Upper lobe of right lung (tissue), 1 donor: ENCODE measurements around the gene NET1. TPM values are rescaled to one million over a fixed set of nuclear protein-coding genes. Genes with fewer than 3 reads are reported as not detected.

Experiments used
- ATAC-seq: fragments of 200-7000 bp; cut with Tn5 transposase; one replicate; pipeline ENCODE4 v1.9.1; 2020; ENCODE audit warnings: mild to moderate bottlenecking, moderate library complexity
- DNase-seq: peaks from one replicate; pipeline ENCODE4 v3.0.0-alpha.2; 2020
- H3K27ac ChIP-seq: fragments of 200-600 bp; one replicate; pipeline ENCODE4 v1.8.0; 2022
- H3K27me3 ChIP-seq: fragments of 200-600 bp; one replicate; pipeline ENCODE4 v1.8.0; 2022; ENCODE audit warnings: mild to moderate bottlenecking
- H3K36me3 ChIP-seq: fragments of 200-600 bp; one replicate; pipeline ENCODE4 v1.8.0; 2022
- H3K4me1 ChIP-seq: fragments of 200-600 bp; one replicate; pipeline ENCODE4 v1.8.0; 2022
- H3K4me3 ChIP-seq: fragments of 200-600 bp; one replicate; pipeline ENCODE4 v1.8.0; 2022; ENCODE audit warnings: mild to moderate bottlenecking
- H3K9me3 ChIP-seq: fragments of 200-600 bp; one replicate; pipeline ENCODE4 v1.8.0; 2022
- CTCF ChIP-seq: fragments of 200-600 bp; IDR thresholded peaks from one replicate; pipeline ENCODE4 v1.8.0; 2022; ENCODE audit warnings: antibody characterized with exemption
- intact Hi-C: fragments of 100-400 bp; cut with DNase I; formaldehyde crosslinking; loops from one replicate; pipeline ENCODE4 v1.11.0; 2022
- total RNA-seq: library from RNA; stranded (reverse); fragmentation: NEBNext Ultra II Directional; extraction: Animal tissue kit (Norgen Biotek cat#: 25700); gene quantifications from one replicate; pipeline ENCODE4 v1.2.1, GENCODE V29; 2021
- donor health status: DM: no; HTN: yes; CAD: no; lungs with severe emphysema.

NET1 gene
- total RNA-seq, 1 donor from 2014 or later = 42.8 TPM

DNA sequence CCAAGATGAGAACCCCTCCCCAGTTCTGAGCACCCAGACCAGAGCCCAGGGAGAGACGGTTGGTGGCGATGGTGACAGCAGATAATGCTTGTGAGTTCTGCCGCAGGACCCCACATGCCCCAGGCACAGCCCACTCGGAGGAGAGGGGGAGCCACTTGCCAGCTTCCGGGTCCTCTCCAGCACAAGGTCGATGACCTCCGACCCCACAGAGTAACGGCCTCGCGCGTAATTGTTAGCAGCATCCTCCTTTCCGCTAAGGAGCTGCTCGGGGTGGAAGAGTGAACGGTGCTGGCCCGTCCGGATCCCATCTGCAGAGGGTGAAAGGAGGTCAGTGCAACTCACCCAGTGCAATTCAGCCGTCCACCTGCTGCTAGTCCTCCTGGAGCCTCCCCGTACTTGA, 17.2 kb upstream of the NET1 start:
- peaks cover 17% of the 10 kb centered on the region for H3K9me3 ChIP-seq
- H3K36me3 ChIP-seq = no peaks in the 10 kb centered on the region
- H3K4me3 ChIP-seq = no peak overlapping the region
- no peak for ATAC-seq
- intact Hi-C loops = no loop called here
- DNase-seq = no peak
- no peak overlapping the region for H3K27ac ChIP-seq
- no peaks in the 10 kb centered on the region for H3K27me3 ChIP-seq
- H3K4me1 ChIP-seq = no peaks in the 10 kb centered on the region
- TF ChIP-seq CTCF = no peak

DNA sequence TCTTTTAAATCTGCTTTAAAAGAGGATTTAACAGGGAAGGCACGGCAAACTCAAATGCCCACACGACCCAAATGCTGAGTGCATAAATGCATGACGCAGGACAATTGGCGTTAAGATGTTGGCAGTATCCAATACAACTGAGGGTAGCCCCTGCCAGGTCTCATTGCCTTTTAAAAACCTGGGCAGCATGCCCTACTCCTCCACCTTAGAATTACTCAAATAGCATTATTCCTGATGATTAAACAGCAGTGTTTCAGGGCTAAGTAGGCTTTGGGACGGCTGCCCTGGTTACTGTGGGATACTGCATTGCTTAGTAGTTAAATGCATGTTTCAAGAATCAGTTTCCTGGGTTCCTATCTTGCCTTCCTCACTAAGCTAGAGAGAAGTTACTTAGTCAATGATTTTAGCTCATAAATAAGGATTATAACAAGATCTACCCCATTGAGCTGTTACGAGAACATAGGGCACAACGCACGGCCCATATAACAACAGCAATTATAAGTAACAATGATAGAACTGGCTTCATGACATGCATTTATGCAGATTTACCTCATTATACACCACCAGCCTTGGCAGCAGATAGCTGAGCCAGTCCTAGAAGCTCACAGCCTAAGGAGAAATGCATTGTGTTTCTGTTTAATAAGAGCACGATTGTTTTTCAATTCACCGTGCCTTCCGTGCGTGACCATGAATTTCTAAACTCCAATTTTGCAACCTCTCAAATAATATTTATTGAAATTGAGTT, 15.6 kb upstream of the NET1 start:
- intact Hi-C loops = no loop called here
- DNase-seq = no peak
- H3K36me3 ChIP-seq = no peaks in the 10 kb centered on the region
- no peak overlapping the region for H3K27ac ChIP-seq
- no peak for ATAC-seq
- H3K4me3 ChIP-seq = no peak overlapping the region
- TF ChIP-seq CTCF = no peak
- no peaks in the 10 kb centered on the region for H3K27me3 ChIP-seq
- H3K9me3 ChIP-seq = peaks cover under 1% of the 10 kb centered on the region
- H3K4me1 ChIP-seq = no peaks in the 10 kb centered on the region

GRCh38 chr10:5399332-5399731, 13.0 kb upstream of the NET1 start:
- H3K9me3 ChIP-seq = no peaks in the 10 kb centered on the region
- no peaks in the 10 kb centered on the region for H3K4me1 ChIP-seq
- intact Hi-C loops = no loop called here
- no peak overlapping the region for H3K27ac ChIP-seq
- no peak overlapping the region for H3K4me3 ChIP-seq
- no peaks in the 10 kb centered on the region for H3K27me3 ChIP-seq
- no peak for DNase-seq
- no peak for TF ChIP-seq CTCF
- no peaks in the 10 kb centered on the region for H3K36me3 ChIP-seq
- no peak for ATAC-seq

- intact Hi-C loops = no loop called here
- DNase-seq (no peak), ATAC-seq (no peak)
- TF ChIP-seq CTCF = no peak
- no peaks in the 10 kb centered on the region for H3K36me3 ChIP-seq
- no peak overlapping the region for H3K4me3 ChIP-seq
- no peaks in the 10 kb centered on the region for H3K27me3 ChIP-seq
- H3K27ac ChIP-seq = no peak overlapping the region
- H3K9me3 ChIP-seq = no peaks in the 10 kb centered on the region
- no peaks in the 10 kb centered on the region for H3K4me1 ChIP-seq
Observed at GRCh38 chr10:5400468-5401240, 11.7 kb upstream of the NET1 start.

GRCh38 chr10:5402798-5403197, 9.6 kb upstream of the NET1 start:
- Histone ChIP-seq H3K27me3 (no peaks in the 10 kb centered on the region), H3K36me3 (no peaks in the 10 kb centered on the region), H3K4me1 (no peaks in the 10 kb centered on the region), H3K4me3 (no peak overlapping the region), H3K27ac (no peak overlapping the region), H3K9me3 (no peaks in the 10 kb centered on the region)
- DNase-seq = no peak
- ATAC-seq = no peak
- TF ChIP-seq CTCF = no peak
- intact Hi-C loops = no loop called here
